GM21360 (cell line): ENCODE data around the gene SGPP2.
"Not testable (repeated sequence)": the region's sequence is repeated elsewhere in the genome, so short reads cannot be mapped to it uniquely, and the experiment has no call there.

Experiments
- ATAC-seq: cut with Tn5 transposase; IDR thresholded peaks from one replicate; pipeline ENCODE4 v1.9.1; 2021; ENCODE audit warnings: mild to moderate bottlenecking, moderate library complexity; ENCODE audit not compliant: unreplicated experiment

SGPP2 gene, protein sequence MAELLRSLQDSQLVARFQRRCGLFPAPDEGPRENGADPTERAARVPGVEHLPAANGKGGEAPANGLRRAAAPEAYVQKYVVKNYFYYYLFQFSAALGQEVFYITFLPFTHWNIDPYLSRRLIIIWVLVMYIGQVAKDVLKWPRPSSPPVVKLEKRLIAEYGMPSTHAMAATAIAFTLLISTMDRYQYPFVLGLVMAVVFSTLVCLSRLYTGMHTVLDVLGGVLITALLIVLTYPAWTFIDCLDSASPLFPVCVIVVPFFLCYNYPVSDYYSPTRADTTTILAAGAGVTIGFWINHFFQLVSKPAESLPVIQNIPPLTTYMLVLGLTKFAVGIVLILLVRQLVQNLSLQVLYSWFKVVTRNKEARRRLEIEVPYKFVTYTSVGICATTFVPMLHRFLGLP

GRCh38 chr2:222424276-222424728, at the start of gene SGPP2:
TSS of gene SGPP2 (plus strand) at chr2:222424543. CDS start at chr2:222424603, 60 bp downstream.
- ATAC-seq = peak; percentile 25

DNA sequence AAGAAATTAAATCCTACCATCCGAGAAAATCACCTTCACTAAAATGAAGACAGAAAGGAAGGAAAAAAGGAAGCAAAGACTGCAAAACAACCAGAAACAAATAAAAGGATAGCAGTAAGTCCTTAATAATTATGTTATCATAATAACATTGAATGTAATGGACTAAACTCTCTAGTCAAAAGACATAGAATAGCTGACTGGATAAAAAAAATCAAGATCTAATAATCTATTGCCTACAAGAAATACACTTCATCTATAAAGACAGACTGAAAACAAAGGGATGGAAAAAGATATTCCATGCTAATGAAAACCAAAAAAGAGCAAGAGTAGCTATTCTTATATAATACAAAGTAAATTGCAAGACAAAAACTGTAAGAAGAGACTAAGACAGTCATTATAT, 48.5 kb upstream of the SGPP2 start:
- ATAC-seq = no peak

DNA sequence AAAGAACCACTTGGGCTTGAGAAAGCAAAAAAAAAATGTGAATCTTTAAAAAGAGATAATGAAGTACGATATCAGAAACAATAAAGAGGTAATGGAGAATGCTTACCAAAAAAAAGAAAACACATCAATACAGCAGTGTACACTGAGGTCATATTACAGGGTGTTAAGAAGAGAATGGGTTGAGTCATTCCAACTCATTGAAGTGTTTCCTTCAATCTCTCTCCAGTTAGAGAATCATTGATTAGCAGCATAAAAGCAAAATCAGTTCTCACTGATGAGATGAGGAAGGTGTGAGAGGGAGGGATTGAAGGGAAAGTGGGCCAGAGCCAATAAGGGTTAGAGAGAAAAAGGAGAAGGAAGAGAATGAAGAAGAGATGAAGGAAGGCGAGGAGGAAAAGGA, 43.9 kb upstream of the SGPP2 start:
- ATAC-seq = no peak

GRCh38 chr2:222381566-222381965, 42.8 kb upstream of the SGPP2 start:
- no peak for ATAC-seq

- ATAC-seq = no peak
Observed at GRCh38 chr2:222383255-222383654, 41.1 kb upstream of the SGPP2 start.

- ATAC-seq = no peak
Observed at GRCh38 chr2:222391743-222392285, 32.5 kb upstream of the SGPP2 start.

- ATAC-seq = no peak
Observed at GRCh38 chr2:222393733-222394267, 30.5 kb upstream of the SGPP2 start.

GRCh38 chr2:222398446-222398885, 25.9 kb upstream of the SGPP2 start:
- no peak for ATAC-seq

DNA sequence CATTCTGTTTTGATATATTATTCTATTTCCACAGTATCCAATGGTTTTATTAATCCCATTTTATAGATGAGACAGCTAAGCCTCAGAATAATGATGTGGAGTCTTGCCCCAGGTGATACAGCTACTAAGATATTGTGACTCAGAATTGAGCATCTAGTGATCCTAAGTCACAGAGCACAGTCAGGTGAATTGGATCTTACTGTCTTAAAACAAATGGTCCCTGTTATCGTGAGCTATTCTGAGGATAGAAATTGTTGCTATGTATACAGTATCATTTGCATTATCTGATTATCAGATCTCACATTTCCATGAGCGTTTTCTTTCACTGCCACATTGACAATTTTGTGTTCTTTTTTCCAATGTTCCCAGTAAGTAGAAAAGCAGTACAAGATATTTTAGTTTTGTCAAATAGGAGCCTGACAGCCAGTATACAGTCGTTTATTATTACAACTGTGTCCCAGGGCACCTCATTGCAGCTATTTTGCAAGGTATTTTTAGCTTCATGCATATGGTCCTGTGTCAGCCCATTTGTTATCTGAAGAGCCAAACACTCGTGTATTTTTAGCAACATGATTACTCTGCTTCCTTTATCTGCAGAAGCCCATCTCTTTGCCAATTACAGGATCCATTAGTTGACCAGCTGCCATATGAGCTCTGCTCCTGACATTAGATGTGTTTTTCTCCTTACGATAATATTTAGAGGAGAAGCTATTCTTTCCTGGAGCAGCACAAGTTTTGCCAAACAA, 25.1 kb upstream of the SGPP2 start:
- no peak for ATAC-seq

DNA sequence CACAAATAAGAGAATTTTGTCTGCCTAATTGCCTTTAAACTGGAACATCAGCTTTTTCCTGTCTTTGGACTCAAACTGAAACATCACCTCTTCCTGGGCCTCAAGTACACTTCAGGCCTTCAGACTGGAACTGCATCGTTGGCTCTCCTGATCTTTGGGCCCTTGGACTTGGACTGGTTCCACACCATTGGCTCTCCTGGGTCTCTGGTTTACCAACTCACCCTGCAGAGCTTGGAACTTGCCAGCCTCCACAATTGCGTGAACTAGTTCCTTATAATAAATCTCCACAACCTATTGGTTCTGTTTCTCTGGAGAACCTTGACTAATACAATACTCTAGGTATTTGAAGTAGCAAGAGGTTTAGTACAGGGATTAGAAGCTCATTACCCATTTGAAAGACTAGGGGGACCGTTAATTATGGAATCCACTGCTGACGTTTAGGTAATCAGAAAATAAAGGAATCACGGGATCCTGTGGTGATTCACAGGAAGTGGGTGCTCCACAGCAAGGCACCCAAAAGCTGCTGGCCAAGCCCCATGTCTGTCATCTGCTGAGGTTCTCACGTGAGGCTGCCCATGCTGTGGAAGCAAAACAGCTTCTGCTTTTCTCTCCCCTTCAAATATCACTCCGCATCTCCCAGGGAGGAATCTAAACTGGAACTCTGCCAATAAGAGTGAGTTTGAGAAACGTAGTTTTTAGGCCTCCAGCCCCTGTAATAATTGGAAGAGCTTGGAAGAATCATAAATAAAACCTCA, 20.0 kb upstream of the SGPP2 start:
- no peak for ATAC-seq

DNA sequence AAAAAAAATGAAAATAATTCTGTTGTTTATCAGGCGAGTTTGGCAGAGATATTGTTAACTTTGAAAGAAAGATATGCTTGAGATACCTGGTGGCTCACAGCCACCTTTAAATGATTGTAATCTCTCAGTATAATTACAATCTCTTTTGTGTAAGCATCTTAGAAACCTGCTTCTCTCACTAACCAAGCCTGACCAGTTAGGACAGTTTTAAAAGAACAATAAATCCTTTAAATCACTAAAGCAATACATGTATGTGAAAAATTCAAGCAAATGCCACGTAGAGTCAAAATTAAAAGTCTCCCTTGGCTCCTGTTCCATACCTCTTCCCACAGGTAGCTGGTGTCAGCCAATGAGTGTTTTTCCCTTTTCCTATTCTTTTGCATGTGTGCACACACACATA, 15.7 kb upstream of the SGPP2 start:
- ATAC-seq = no peak

GRCh38 chr2:222410534-222410933, 13.8 kb upstream of the SGPP2 start:
- no peak for ATAC-seq

- not testable (repeated sequence) for ATAC-seq
Observed at GRCh38 chr2:222412334-222412733, 12.0 kb upstream of the SGPP2 start.

GRCh38 chr2:222413295-222413911, 10.9 kb upstream of the SGPP2 start:
- no peak for ATAC-seq

DNA sequence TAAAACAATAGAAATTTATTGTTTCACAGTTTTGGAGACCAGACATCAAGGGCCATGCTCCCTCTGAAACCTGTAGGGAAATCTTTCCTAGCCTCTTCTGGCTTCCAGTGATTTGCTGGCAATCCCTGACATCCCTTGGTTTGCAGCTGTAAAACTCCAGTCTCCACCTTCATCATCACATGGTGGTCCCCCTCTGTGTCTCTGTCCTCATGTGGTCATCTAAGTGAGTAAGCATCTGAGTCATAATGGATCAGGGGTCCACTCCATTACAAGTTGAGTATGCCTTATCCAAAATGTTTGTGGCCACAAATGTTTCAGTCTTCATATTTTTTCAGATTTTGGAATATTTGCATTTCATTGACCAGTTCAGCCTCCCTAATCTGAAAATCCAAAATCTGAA, 5.6 kb upstream of the SGPP2 start:
- no peak for ATAC-seq

- ATAC-seq = no peak
Observed at GRCh38 chr2:222420508-222420907, 3.8 kb upstream of the SGPP2 start.

- ATAC-seq = no peak
Observed at GRCh38 chr2:222421626-222422025, 2.7 kb upstream of the SGPP2 start.

DNA sequence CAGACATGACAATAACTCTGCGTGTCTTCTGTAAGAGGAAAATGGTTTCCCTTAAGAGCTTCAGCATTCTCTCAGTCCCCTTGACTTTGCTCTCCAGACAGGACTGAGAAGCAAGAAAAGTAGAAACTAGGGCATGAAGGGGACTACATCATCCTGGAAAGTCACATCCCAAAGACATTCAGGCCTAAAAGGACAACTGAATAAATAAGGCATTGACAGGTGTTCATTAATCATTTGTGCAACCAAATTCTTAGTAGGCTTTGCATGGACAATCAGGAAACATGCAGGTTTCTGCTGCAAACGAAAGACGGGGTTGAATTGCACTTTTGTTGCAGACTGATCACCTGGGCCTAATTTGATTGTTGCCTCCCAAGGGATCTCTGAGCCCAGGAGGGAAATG, 1.2 kb upstream of the SGPP2 start:
- no peak for ATAC-seq

GRCh38 chr2:222423632-222424275, 589 bp upstream of the SGPP2 start:
- peak; percentile 36 for ATAC-seq
